OCI-LY7 (cell line): ENCODE results near the gene ALKAL2. TPM values are rescaled to one million over a fixed set of nuclear protein-coding genes. Genes with fewer than 3 reads are reported as not detected.

Experiments
- BruUV-seq: library from RNA; stranded (reverse); fragments of 400-500 nt; replicated peaks from 2 replicates; lab custom pipeline; 2021; lab: Mats Ljungman, UMichigan
- CTCF ChIA-PET: fragments of 300-600 bp; sonication (Branson Sonifier 250); formaldehyde crosslinking; loops from one replicate; lab custom pipeline; 2022; ENCODE audit warnings: antibody characterized with exemption; ENCODE audit not compliant: unreplicated experiment; lab: Charles Lee
- POLR2A ChIA-PET: fragments of 300-600 bp; sonication (Branson Sonifier 250); formaldehyde crosslinking; loops from one replicate; lab custom pipeline; 2022; ENCODE audit warnings: antibody characterized with exemption; lab: Charles Lee
- DNase-seq: peaks from one replicate; pipeline ENCODE4 v3.0.0-alpha.2; 2015; ENCODE audit warnings: low spot score
- H2AFZ ChIP-seq: fragments of 200-600 bp; sonication (generic), shearing (Covaris generic); 2 replicates; pipeline ENCODE4 v1.6.1; 2014; ENCODE audit warnings: mild to moderate bottlenecking, antibody characterized with exemption, low read length, moderate library complexity
- H3K27ac ChIP-seq: fragments of 200-600 bp; sonication (generic); 2 replicates; pipeline ENCODE4 v1.5.1; 2014; ENCODE audit warnings: mixed run types, low read depth, mild to moderate bottlenecking, moderate library complexity, low read length, inconsistent platforms; ENCODE audit not compliant: poor library complexity, severe bottlenecking
- H3K36me3 ChIP-seq: fragments of 200-600 bp; sonication (generic); 2 replicates; pipeline ENCODE4 v1.6.1; 2014; ENCODE audit warnings: mild to moderate bottlenecking, antibody characterized with exemption, low read length, moderate library complexity, mixed read lengths; ENCODE audit not compliant: insufficient read depth
- H3K4me1 ChIP-seq: fragments of 200-600 bp; sonication (generic); 2 replicates; pipeline ENCODE4 v1.5.1; 2014; ENCODE audit warnings: mild to moderate bottlenecking, low read length; ENCODE audit not compliant: insufficient read depth, poor library complexity, severe bottlenecking
- H3K4me2 ChIP-seq: fragments of 200-600 bp; sonication (generic); 2 replicates; pipeline ENCODE4 v1.6.1; 2014; ENCODE audit warnings: mild to moderate bottlenecking, low read length
- H3K4me3 ChIP-seq: fragments of 200-600 bp; sonication (generic); 2 replicates; pipeline ENCODE4 v1.5.1; 2014; ENCODE audit warnings: mild to moderate bottlenecking, low read depth, low read length; ENCODE audit not compliant: poor library complexity, severe bottlenecking
- H3K79me2 ChIP-seq: fragments of 200-600 bp; sonication (generic); 2 replicates; pipeline ENCODE4 v1.6.1; 2016; ENCODE audit warnings: low read depth, mild to moderate bottlenecking, low read length, moderate library complexity, mixed read lengths; ENCODE audit not compliant: insufficient read depth
- H3K9me2 ChIP-seq: fragments of 200-600 bp; sonication (generic); 2 replicates; pipeline ENCODE4 v1.6.1; 2016; ENCODE audit warnings: mild to moderate bottlenecking, low read length, mixed read lengths; ENCODE audit not compliant: insufficient read depth
- H3K9me3 ChIP-seq: fragments of 200-600 bp; sonication (generic); 2 replicates; pipeline ENCODE4 v1.6.1; 2014; ENCODE audit warnings: mild to moderate bottlenecking, mixed run types, low read length, mixed read lengths
- H4K20me1 ChIP-seq: fragments of 200-600 bp; sonication (generic); 2 replicates; pipeline ENCODE4 v1.6.1; 2014; ENCODE audit warnings: mild to moderate bottlenecking, antibody characterized with exemption, low read length, moderate library complexity, mixed read lengths; ENCODE audit not compliant: insufficient read depth
- EZH2phosphoT487 ChIP-seq: fragments of 200-600 bp; sonication (generic); IDR thresholded peaks from 2 replicates; pipeline ENCODE4 v1.6.1; 2018; ENCODE audit warnings: low read depth, borderline replicate concordance, mild to moderate bottlenecking, mixed run types, antibody characterized with exemption, low read length, moderate library complexity, mixed read lengths
- intact Hi-C: fragments of 100-400 bp; cut with micrococcal nuclease; formaldehyde crosslinking; loops from one replicate; pipeline ENCODE4 v1.10.0; 2022; ENCODE audit not compliant: unreplicated experiment
- total RNA-seq, 2 experiments: library from RNA; depleted of rRNA in 1 of 2; stranded (reverse); fragments of >200 nt in 1 of 2; shearing (Covaris generic) in 1 of 2; gene quantifications; 2 replicates each; pipeline ENCODE4 v1.2.3, GENCODE V29; 2014 to 2022
- TF ChIP-seq, protein P1 (sequence below): fragments of 200-600 bp; sonication (generic); conservative IDR thresholded peaks from 2 replicates; pipeline ENCODE4 v1.5.1; 2014; ENCODE audit warnings: mild to moderate bottlenecking, antibody characterized with exemption, low read length, moderate library complexity, mixed read lengths

ALKAL2 gene
- total RNA-seq, 2 experiments from 2014 or later = not detected

DNA sequence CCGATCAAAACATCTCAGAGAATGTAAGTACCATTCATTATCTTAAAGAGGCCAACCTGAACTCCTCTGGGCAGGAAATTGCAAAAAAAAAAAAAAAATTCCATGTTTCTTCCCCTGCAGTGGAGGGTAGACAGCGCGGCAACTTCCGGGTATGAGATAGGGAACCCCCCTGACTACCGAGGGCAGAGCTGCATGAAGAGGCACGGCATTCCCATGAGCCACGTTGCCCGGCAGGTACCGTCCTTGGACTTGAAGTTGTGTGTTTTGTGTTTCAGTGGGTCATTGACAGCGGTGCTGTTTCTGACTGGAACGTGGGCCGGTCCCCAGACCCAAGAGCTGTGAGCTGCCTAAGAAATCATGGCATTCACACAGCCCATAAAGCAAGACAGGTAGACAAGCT, 16.0 kb downstream of the ALKAL2 start:
- POLR2A ChIA-PET = no interaction called here
- CTCF ChIA-PET = no interaction called here
- intact Hi-C loops = no loop called here

DNA sequence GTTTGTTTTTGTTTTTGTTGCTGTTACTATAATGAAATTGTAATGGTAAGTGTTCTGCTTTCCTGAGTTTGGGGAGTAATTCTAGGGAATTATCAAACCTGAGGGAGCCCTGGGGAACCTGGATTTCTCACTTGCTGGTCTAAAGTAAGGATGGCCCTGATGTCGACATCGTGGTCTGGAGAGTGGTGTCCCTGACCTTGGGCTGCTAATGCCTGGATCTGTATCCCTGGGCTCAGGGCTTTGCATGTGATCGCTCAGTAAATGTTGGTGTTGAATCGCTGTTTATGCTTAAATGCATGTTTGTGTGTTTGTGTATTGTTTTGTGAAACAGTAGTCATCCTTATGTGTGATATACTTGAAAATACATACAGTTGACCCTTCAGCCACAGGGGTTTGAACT, 17.0 kb downstream of the ALKAL2 start:
- no peak overlapping the region for H3K4me3 ChIP-seq
- H3K79me2 ChIP-seq = peaks cover 100% of the 10 kb centered on the region
- intact Hi-C loops = no loop called here
- CTCF ChIA-PET = no interaction called here
- H3K4me2 ChIP-seq = no peak overlapping the region
- no peaks in the 10 kb centered on the region for H3K9me2 ChIP-seq
- TF ChIP-seq EZH2phosphoT487 = no peak
- TF ChIP-seq, protein P1, sequence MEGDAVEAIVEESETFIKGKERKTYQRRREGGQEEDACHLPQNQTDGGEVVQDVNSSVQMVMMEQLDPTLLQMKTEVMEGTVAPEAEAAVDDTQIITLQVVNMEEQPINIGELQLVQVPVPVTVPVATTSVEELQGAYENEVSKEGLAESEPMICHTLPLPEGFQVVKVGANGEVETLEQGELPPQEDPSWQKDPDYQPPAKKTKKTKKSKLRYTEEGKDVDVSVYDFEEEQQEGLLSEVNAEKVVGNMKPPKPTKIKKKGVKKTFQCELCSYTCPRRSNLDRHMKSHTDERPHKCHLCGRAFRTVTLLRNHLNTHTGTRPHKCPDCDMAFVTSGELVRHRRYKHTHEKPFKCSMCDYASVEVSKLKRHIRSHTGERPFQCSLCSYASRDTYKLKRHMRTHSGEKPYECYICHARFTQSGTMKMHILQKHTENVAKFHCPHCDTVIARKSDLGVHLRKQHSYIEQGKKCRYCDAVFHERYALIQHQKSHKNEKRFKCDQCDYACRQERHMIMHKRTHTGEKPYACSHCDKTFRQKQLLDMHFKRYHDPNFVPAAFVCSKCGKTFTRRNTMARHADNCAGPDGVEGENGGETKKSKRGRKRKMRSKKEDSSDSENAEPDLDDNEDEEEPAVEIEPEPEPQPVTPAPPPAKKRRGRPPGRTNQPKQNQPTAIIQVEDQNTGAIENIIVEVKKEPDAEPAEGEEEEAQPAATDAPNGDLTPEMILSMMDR = no peak
- no peak for DNase-seq
- H2AFZ ChIP-seq = no peak overlapping the region
- POLR2A ChIA-PET = no interaction called here
- no TSS peak for BruUV-seq
- H3K36me3 ChIP-seq = peaks cover 88% of the 10 kb centered on the region
- no peaks in the 10 kb centered on the region for H3K9me3 ChIP-seq
- peaks cover 81% of the 10 kb centered on the region for H4K20me1 ChIP-seq
- peaks cover 55% of the 10 kb centered on the region for H3K4me1 ChIP-seq
- H3K27ac ChIP-seq = no peak overlapping the region

More for the DNA sequence above, 16.0 kb downstream of the ALKAL2 start:
- TF ChIP-seq, protein P1 = no peak
- no peak for TF ChIP-seq EZH2phosphoT487
- DNase-seq = no peak
- Histone ChIP-seq H3K9me2 (no peaks in the 10 kb centered on the region), H3K79me2 (peaks cover 100% of the 10 kb centered on the region), H3K4me1 (peaks cover 47% of the 10 kb centered on the region), H2AFZ (no peak overlapping the region), H4K20me1 (peaks cover 79% of the 10 kb centered on the region), H3K27ac (no peak overlapping the region), H3K36me3 (peaks cover 92% of the 10 kb centered on the region), H3K4me3 (no peak overlapping the region), H3K4me2 (no peak overlapping the region), H3K9me3 (no peaks in the 10 kb centered on the region)
- no TSS peak for BruUV-seq

DNA sequence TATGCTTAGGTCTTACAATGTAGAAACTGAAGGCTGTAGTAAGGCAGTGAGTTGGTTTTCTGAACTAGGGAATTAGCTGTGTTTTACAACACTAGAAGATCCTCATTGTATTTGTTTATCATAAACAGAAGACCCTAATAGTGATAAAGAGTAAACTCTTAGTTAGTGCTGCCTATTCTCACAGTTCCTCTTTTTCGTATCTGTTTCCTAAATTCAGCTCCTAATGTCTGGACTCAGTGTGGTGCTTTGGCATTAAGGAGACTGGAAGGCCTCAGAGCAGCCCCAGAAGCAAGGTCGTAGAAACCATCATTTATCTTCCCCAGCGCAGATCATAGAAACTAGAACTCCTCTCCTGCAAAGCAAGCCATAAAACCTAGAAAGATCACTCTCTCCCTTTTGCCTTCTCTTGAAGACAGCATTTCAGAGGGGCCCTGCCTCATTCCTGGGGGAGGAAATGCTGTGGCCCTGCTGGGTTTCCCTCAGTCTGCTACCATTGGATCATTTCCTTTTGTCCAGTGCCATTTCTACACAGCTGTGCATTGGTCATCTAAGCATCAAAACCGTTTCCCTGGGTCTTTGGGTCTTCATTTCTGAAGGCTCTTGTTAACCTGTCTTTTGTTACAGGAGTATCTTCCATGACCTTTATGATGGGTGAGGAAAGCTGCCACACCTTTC, 18.4 kb downstream of the ALKAL2 start:
- TF ChIP-seq EZH2phosphoT487 = no peak
- TF ChIP-seq, protein P1 = no peak
- intact Hi-C loops = loop anchor here (10.0 kb wide), 1 partner anchor 165 kb away; no protein-coding TSS in a partner anchor
- Histone ChIP-seq H3K9me3 (no peaks in the 10 kb centered on the region), H3K79me2 (peaks cover 97% of the 10 kb centered on the region), H3K36me3 (peaks cover 74% of the 10 kb centered on the region), H2AFZ (no peak overlapping the region), H3K4me2 (peak overlapping the region; percentile 81; the same call in 1 of the 2 replicates), H3K4me3 (no peak overlapping the region), H3K4me1 (peaks cover 45% of the 10 kb centered on the region), H4K20me1 (peaks cover 75% of the 10 kb centered on the region), H3K27ac (no peak overlapping the region), H3K9me2 (no peaks in the 10 kb centered on the region)
- no peak for DNase-seq
- ChIA-PET POLR2A (interaction anchor here (1.1 kb wide), 1 partner anchor 13 kb away, joined by 4 read pairs; no protein-coding TSS in a partner anchor), CTCF (no interaction called here)
- no TSS peak for BruUV-seq
